Central memory CD8-positive, alpha-beta T cell (primary cell): ENCODE results near the gene HSPH1.

Experiments used
- ATAC-seq: fragments of 150-1000 bp; cut with Tn5 transposase; replicated peaks from 2 replicates; pipeline ENCODE4 v1.10.0; 2022; ENCODE audit warnings: mild to moderate bottlenecking, moderate FRiP score, moderate number of reproducible peaks; ENCODE audit not compliant: poor library complexity, severe bottlenecking; ENCODE audit errors: extremely low read depth
- DNase-seq, 2 donors: peaks; one replicate each; pipeline ENCODE4 v3.0.0; 2021; ENCODE audit warnings: low spot score in 2 of 2
- H3K27ac Mint-ChIP-seq: one replicate; pipeline ENCODE4 v1.8.0; 2022; ENCODE audit warnings: low read depth, mild to moderate bottlenecking, moderate library complexity, mixed read lengths
- H3K27me3 Mint-ChIP-seq: one replicate; pipeline ENCODE4 v1.8.0; 2022; ENCODE audit warnings: mixed read lengths
- H3K36me3 Mint-ChIP-seq: one replicate; pipeline ENCODE4 v1.8.0; 2022; ENCODE audit warnings: mild to moderate bottlenecking, moderate library complexity, mixed read lengths; ENCODE audit not compliant: insufficient read depth
- H3K4me1 Mint-ChIP-seq: one replicate; pipeline ENCODE4 v1.8.0; 2022; ENCODE audit warnings: mixed read lengths
- H3K4me3 Mint-ChIP-seq: one replicate; pipeline ENCODE4 v1.8.0; 2022; ENCODE audit warnings: mild to moderate bottlenecking, moderate library complexity, mixed read lengths
- H3K9me3 Mint-ChIP-seq: one replicate; pipeline ENCODE4 v1.8.0; 2022; ENCODE audit warnings: mixed read lengths

Gene HSPH1

GRCh38 chr13:31161557-31162150 is at the start of gene HSPH1:
Gene HSPH1, minus strand, starts transcription at chr13:31161904. Its CDS starts 322 bp downstream, at chr13:31161582.
- no peaks in the 10 kb centered on the region for H3K27me3 Mint-ChIP-seq
- ATAC-seq (peak; percentile 75), DNase-seq (peak in 1 of 2 donors; percentile 97)
- H3K4me1 Mint-ChIP-seq: peaks cover 45% of the 10 kb centered on the region
- H3K27ac Mint-ChIP-seq: peak within 1 kb of the TSS; percentile 99
- peaks cover 43% of the 10 kb centered on the region for H3K36me3 Mint-ChIP-seq
- peak within 1 kb of the TSS; percentile 96 for H3K4me3 Mint-ChIP-seq
- no peaks in the 10 kb centered on the region for H3K9me3 Mint-ChIP-seq

DNA sequence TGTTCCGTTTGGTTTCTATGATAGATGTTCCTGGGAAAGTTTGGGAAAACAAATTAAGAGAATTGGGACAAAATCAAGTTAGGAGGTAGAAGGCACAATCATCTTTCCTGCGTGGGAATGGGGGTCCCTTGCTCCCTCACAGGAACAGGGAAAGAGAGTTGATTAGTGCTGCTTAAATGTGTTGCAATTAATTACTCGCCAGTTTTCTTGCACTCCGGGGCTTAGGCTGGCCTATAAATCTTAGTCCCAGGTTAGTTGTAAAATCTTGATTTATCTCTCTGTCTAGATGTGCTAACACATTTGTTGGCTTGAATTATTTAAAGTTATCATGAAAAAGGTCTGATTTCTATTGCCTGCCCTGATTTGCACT is 48.1 kb upstream of the HSPH1 start:
- Mint-ChIP-seq H3K4me3 (no peak overlapping the region), H3K27me3 (no peaks in the 10 kb centered on the region), H3K27ac (no peak overlapping the region), H3K9me3 (no peaks in the 10 kb centered on the region), H3K4me1 (peaks cover 13% of the 10 kb centered on the region), H3K36me3 (no peaks in the 10 kb centered on the region)
- ATAC-seq: no peak
- DNase-seq: no peak

DNA sequence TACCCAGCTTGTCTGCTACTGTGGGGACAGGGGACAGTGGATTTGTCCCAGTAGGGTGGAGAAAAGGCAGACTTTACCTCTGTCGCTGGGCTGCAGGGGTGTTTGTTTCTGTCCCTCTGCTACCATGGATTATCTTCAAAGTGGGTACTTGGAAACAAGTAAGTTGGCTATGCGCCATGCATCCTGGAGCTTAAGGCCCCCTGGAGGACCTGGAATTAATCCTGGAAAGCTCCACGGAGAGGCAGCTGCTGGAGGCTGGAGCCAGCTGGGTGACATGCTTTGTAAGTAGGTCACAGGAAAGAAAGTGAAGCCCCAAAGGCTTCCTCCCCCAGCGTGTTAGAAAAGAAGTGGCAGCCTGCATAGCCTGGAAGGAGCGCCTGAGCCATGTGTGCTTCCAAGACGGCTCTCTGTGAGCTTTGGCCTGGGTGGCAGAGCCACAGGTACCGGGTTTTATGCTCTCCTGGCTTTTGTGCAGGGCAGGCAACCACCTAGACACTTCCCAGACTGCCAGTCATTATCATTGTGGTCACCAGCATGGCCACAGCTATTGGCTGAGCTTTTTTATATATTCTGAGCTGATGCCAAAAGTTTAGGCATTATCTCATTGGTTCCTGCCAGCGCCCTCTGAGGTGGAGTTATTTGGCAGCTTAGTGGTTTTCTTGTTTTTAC is 47.6 kb upstream of the HSPH1 start:
- Mint-ChIP-seq H3K27me3 (no peaks in the 10 kb centered on the region), H3K27ac (no peak overlapping the region), H3K36me3 (no peaks in the 10 kb centered on the region), H3K4me1 (peaks cover 16% of the 10 kb centered on the region), H3K9me3 (no peaks in the 10 kb centered on the region), H3K4me3 (no peak overlapping the region)
- DNase-seq (no peak), ATAC-seq (no peak)

GRCh38 chr13:31208559-31209122 is 46.9 kb upstream of the HSPH1 start:
- ATAC-seq: no peak
- no peak overlapping the region for H3K4me3 Mint-ChIP-seq
- no peaks in the 10 kb centered on the region for H3K9me3 Mint-ChIP-seq
- no peaks in the 10 kb centered on the region for H3K36me3 Mint-ChIP-seq
- no peaks in the 10 kb centered on the region for H3K27me3 Mint-ChIP-seq
- DNase-seq: no peak
- H3K27ac Mint-ChIP-seq: no peak overlapping the region
- H3K4me1 Mint-ChIP-seq: peaks cover 16% of the 10 kb centered on the region

- ATAC-seq (no peak), DNase-seq (no peak)
- no peaks in the 10 kb centered on the region for H3K9me3 Mint-ChIP-seq
- H3K27me3 Mint-ChIP-seq: no peaks in the 10 kb centered on the region
- no peak overlapping the region for H3K27ac Mint-ChIP-seq
- H3K4me3 Mint-ChIP-seq: no peak overlapping the region
- H3K4me1 Mint-ChIP-seq: peaks cover 16% of the 10 kb centered on the region
- H3K36me3 Mint-ChIP-seq: no peaks in the 10 kb centered on the region
Measured at GRCh38 chr13:31207661-31208552, 46.2 kb upstream of the HSPH1 start.

DNA sequence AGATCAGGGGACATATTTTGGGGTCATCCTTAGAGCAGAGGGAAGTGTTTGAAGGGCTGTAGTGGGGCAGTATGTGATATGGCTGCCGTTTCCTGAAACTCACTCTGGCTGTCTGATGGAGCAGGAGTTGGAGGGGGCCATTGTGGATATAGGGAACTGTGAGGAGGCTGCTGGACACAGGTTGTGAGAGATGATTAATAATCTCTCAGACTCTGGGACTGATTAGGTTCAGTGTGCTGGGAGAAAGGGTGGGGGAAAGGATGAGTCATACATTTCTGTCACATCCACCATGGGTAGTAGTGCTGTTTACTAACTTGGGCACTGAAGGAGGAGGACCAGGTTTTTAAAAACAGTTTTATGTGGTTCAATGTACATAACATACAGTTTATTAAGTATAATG is 42.9 kb upstream of the HSPH1 start:
- H3K27ac Mint-ChIP-seq: peak overlapping the region; percentile 33
- no peak for DNase-seq

GRCh38 chr13:31201341-31202031 is 39.8 kb upstream of the HSPH1 start:
- Mint-ChIP-seq H3K9me3 (no peaks in the 10 kb centered on the region), H3K27ac (peak overlapping the region; percentile 37), H3K36me3 (peaks cover 7% of the 10 kb centered on the region), H3K4me3 (peak overlapping the region; percentile 83), H3K4me1 (peaks cover 20% of the 10 kb centered on the region), H3K27me3 (no peaks in the 10 kb centered on the region)
- no peak for DNase-seq
- no peak for ATAC-seq

More for the DNA sequence above, 42.9 kb upstream of the HSPH1 start:
- H3K9me3 Mint-ChIP-seq: no peaks in the 10 kb centered on the region
- no peak for ATAC-seq
- no peaks in the 10 kb centered on the region for H3K27me3 Mint-ChIP-seq
- peaks cover 4% of the 10 kb centered on the region for H3K36me3 Mint-ChIP-seq
- H3K4me3 Mint-ChIP-seq: no peak overlapping the region
- peaks cover 23% of the 10 kb centered on the region for H3K4me1 Mint-ChIP-seq

DNA sequence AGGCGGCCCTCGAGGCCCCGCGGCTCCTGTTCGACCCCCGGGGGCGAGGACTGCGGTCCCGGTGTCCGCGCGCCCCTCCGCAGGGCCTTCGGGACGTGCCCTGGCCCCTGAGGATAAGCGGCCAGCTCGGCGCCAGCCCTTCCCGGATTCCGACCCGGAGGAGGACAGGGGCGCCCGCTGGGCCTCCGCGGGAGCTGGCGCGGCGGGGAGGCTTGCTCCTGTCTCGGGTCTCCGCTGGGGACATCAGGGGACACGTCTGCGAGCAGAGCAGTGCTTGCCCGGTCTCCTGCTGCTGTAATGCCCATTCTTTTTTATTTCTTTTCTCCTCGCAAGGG is 38.9 kb upstream of the HSPH1 start:
- Mint-ChIP-seq H3K27me3 (no peaks in the 10 kb centered on the region), H3K4me1 (peaks cover 16% of the 10 kb centered on the region), H3K27ac (peak overlapping the region; percentile 37), H3K4me3 (peak overlapping the region; percentile 83), H3K9me3 (no peaks in the 10 kb centered on the region), H3K36me3 (peaks cover 7% of the 10 kb centered on the region)
- peak; percentile 17 for ATAC-seq
- DNase-seq: no peak

DNA sequence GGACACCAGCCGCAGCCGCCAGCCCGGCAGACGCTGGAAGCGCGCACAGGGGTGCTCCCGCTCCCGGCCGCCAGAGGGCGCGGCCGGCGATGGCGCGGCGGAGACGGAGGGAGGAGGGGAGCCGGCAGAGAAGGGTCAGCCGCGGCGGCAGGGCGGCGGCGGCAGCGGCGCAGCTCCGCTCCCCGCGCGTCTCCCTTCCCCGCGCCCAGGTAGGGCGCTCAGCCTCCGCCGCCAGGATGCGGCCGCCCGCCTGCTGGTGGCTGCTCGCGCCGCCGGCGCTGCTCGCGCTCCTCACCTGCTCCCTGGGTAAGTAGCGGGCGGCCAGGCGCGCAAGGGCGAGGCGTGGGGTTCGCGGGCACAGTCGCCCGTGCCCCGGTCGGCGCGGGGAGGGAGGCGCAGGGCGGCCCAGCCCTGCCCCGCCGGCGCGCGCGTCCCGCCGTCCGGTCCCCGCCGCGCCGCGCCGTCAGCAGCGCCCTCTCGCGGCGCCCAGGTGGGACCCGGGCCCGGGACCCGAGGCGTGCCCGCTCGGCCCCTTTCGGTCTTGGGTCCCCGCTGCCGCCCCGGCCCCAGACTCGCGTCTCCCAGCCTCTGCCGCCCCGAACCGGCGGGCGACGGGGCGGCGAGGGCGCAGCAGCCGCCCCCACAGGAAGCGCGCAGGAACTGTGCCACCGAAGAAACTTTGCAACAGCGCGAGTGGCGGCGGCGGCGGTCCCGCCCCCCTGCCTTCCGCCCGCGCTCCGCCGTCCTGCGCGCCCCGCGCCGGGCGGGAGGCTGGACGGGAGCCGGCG is 38.3 kb upstream of the HSPH1 start, which contains the start of gene B3GLCT:
B3GLCT (plus strand) TSS at position 127 of the 788 bp plus-strand sequence; CDS start at position 237, 110 bp downstream.
- ATAC-seq (peak; percentile 77), DNase-seq (peak; percentile 72 to 73)
- H3K4me1 Mint-ChIP-seq: peaks cover 16% of the 10 kb centered on the region
- H3K4me3 Mint-ChIP-seq: peak within 1 kb of the TSS; percentile 83
- peaks cover 7% of the 10 kb centered on the region for H3K36me3 Mint-ChIP-seq
- no peaks in the 10 kb centered on the region for H3K9me3 Mint-ChIP-seq
- H3K27me3 Mint-ChIP-seq: peaks cover under 1% of the 10 kb centered on the region
- peak within 1 kb of the TSS; percentile 93 for H3K27ac Mint-ChIP-seq

GRCh38 chr13:31199527-31199848 is 37.8 kb upstream of the HSPH1 start:
- peaks cover 11% of the 10 kb centered on the region for H3K4me1 Mint-ChIP-seq
- H3K27ac Mint-ChIP-seq: peak overlapping the region; percentile 93
- DNase-seq: no peak
- peak overlapping the region; percentile 83 for H3K4me3 Mint-ChIP-seq
- H3K27me3 Mint-ChIP-seq: peaks cover 6% of the 10 kb centered on the region
- H3K36me3 Mint-ChIP-seq: peaks cover 7% of the 10 kb centered on the region
- ATAC-seq: peak; percentile 25
- H3K9me3 Mint-ChIP-seq: no peaks in the 10 kb centered on the region

- H3K27ac Mint-ChIP-seq: no peak overlapping the region
- peaks cover 7% of the 10 kb centered on the region for H3K4me1 Mint-ChIP-seq
- no peak for ATAC-seq
- H3K4me3 Mint-ChIP-seq: peak overlapping the region; percentile 83
- DNase-seq: no peak
- no peaks in the 10 kb centered on the region for H3K9me3 Mint-ChIP-seq
- peaks cover 7% of the 10 kb centered on the region for H3K27me3 Mint-ChIP-seq
- peaks cover 7% of the 10 kb centered on the region for H3K36me3 Mint-ChIP-seq
Measured at GRCh38 chr13:31198519-31198918, 36.8 kb upstream of the HSPH1 start.
